ENCODE data around the gene ACMSD. TPM values are rescaled to one million over a fixed set of nuclear protein-coding genes. Genes with fewer than 3 reads are reported as not detected.

The ACMSD gene
- total RNA-seq (2013; cell fraction: nucleolus; rRNA removed): not detected in 2 replicates
- total RNA-seq (2014; rRNA removed): not detected in 2 replicates
- not detected in 2 replicates for total RNA-seq (2014; rRNA removed; fragmentation: Illumina TruSeq; extraction: Trizol)
- total RNA-seq (2021): not detected in 2 replicates
- polyA plus RNA-seq (2011; ENCODE audit: low read depth): not detected
- polyA plus RNA-seq (2011; rRNA removed): not detected in 2 replicates
- polyA plus RNA-seq (2011; cell fraction: cytosol; rRNA removed): not detected in 2 replicates
- polyA plus RNA-seq (2011; cell fraction: nucleus; rRNA removed): not detected in 2 replicates
- polyA plus RNA-seq (2012): 0.08 TPM in 1 of 2 replicates, not detected in the other
- polyA plus RNA-seq (2014; fragmentation: Illumina TruSeq; extraction: Trizol): not detected in 2 replicates
- polyA plus RNA-seq (2014; fragmentation: Nextera tagmentation; extraction: Ambion mirVana): not detected
- not detected in 2 replicates for polyA plus RNA-seq (2014; rRNA removed)
- polyA plus RNA-seq (2016; fragmentation: Nextera tagmentation; extraction: Ambion mirVana): under 1 TPM in 1 of 2 experiments, not detected in 1; 0.08 TPM
- polyA minus RNA-seq (2011; rRNA and poly(A)+ RNA removed): not detected in 2 replicates
- polyA minus RNA-seq (2011; cell fraction: cytosol; rRNA and poly(A)+ RNA removed): not detected in 2 replicates
- not detected in 2 replicates for polyA minus RNA-seq (2011; cell fraction: nucleus; rRNA and poly(A)+ RNA removed)
- Bru-seq, nascent RNA: not detected
- not detected for BruChase-seq, experiment 1, labeled RNA remaining after a 6-hour chase
- BruChase-seq, experiment 2, labeled RNA remaining after a 2-hour chase: not detected
- long read RNA-seq, experiment 1: 0 reads
- long read RNA-seq, experiment 2, partial matches to known transcripts: 0 of 1 reads
- long read RNA-seq, experiment 2, other reads (novel, unspliced or antisense): 1 of 1 reads

DNA sequence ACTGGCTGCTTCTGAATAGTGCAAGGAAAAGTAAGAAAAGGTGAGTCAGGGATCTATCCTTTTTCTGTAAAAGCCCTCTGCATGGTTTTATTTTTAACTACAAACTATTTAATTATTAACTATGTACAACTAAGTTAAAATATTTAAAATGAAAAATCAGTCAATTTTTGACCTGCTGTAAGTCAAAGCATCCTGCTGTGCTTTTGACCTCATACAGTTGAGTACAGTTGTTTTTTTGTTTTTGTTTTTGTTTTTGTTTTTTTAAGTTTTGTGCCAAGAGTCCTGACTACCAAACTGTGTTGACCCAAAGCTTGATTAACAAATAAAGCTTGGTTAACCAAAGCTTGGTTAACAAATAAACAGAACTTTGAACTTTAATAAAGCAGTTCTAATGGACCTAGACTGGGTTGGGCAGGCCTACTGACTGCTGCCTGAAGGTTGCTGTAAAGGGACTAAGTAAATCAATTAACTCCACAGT, at the start of gene ACMSD:
Gene ACMSD (plus strand): TSS at position 474 of the 478 bp plus-strand sequence. CDS start 67 bp downstream, outside the sequence.
- SMC1A ChIA-PET (ENCODE audit: uncharacterized antibody, unreplicated experiment): interaction anchor here (1.5 kb wide), 1 partner anchor 30 kb away, joined by 3 read pairs; no protein-coding TSS in a partner anchor
- Histone ChIP-seq H3K4me3 (no peak within 1 kb of the TSS), H3K79me2 (ENCODE audit: control insufficient read depth, insufficient read depth, low read length) (no peaks in the 10 kb centered on the region), H3K9me3 (replicated peaks; ENCODE audit: control insufficient read depth, insufficient read depth, low read length) (no peaks in the 10 kb centered on the region), H3K27ac (ENCODE audit: control insufficient read depth, insufficient read depth) (no peak within 1 kb of the TSS), H3K9ac (ENCODE audit: control insufficient read depth, insufficient read depth, low read length) (no peak within 1 kb of the TSS), H3K27me3 (replicated peaks in 1 of 2; ENCODE audit: control insufficient read depth in 2 of 2, insufficient read depth in 2 of 2, low read length in 1 of 2) (no peaks in the 10 kb centered on the region; a peak in 1 of 4 replicates), H2AFZ (ENCODE audit: control insufficient read depth, low read depth, low read length) (no peak within 1 kb of the TSS), H3K4me2 (ENCODE audit: control insufficient read depth, insufficient read depth) (no peak within 1 kb of the TSS), H3K4me1 (ENCODE audit: control insufficient read depth, insufficient read depth, low read length) (no peaks in the 10 kb centered on the region), H3K36me3 (ENCODE audit: control insufficient read depth in 2 of 2, insufficient read depth in 2 of 2, low read length in 1 of 2) (no peaks in the 10 kb centered on the region), H4K20me1 (ENCODE audit: control insufficient read depth, insufficient read depth) (no peaks in the 10 kb centered on the region)
- FAIRE-seq (no peak), ATAC-seq (no peak), DNase-seq (ENCODE audit: low read depth, low spot score) (no peak)
- CTCF ChIA-PET: no interaction called here
- RAD21 ChIA-PET (ENCODE audit: unreplicated experiment): no interaction called here
- intact Hi-C loops (cut with micrococcal nuclease; ENCODE audit: unreplicated experiment): no loop called here
- POLR2A ChIA-PET: interaction anchor here (0.6 kb wide), 1 partner anchor 532 kb away, joined by 3 read pairs; no protein-coding TSS in a partner anchor
- in situ Hi-C loops (cut with MboI): no loop called here
- no TSS peak for BruUV-seq (replicated peaks)
- TF ChIP-seq, protein P1, sequence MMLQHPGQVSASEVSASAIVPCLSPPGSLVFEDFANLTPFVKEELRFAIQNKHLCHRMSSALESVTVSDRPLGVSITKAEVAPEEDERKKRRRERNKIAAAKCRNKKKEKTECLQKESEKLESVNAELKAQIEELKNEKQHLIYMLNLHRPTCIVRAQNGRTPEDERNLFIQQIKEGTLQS (IDR thresholded peaks at IDR 0.05; ENCODE audit: borderline replicate concordance, extremely low read depth, low read depth, low read length): no peak
- TF ChIP-seq, protein P2, sequence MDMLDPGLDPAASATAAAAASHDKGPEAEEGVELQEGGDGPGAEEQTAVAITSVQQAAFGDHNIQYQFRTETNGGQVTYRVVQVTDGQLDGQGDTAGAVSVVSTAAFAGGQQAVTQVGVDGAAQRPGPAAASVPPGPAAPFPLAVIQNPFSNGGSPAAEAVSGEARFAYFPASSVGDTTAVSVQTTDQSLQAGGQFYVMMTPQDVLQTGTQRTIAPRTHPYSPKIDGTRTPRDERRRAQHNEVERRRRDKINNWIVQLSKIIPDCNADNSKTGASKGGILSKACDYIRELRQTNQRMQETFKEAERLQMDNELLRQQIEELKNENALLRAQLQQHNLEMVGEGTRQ (IDR thresholded peaks at IDR 0.05; ENCODE audit: borderline replicate concordance, low read depth, low read length): no peak
- TF ChIP-seq CHD1 (IDR thresholded peaks at IDR 0.05; ENCODE audit: low read depth, low read length) (no peak), BRCA1 (IDR thresholded peaks at IDR 0.05; ENCODE audit: low read depth, low read length) (no peak), MYB (IDR thresholded peaks at IDR 0.05; ENCODE audit: borderline replicate concordance, low read depth, low read length) (no peak), RAD51 (IDR thresholded peaks at IDR 0.05) (no peak), HDAC6 (IDR thresholded peaks at IDR 0.05; ENCODE audit: unreplicated experiment) (no peak), SIN3A (IDR thresholded peaks at IDR 0.05; ENCODE audit: low read depth, low read length) (no peak), TCF12 (IDR thresholded peaks at IDR 0.05; ENCODE audit: low read depth, low read length) (no peak), SUPT20H (IDR thresholded peaks at IDR 0.05; ENCODE audit: borderline replicate concordance, control insufficient read depth, low read depth, low read length) (no peak), BCL11A (IDR thresholded peaks at IDR 0.05; ENCODE audit: low read depth, low read length) (no peak)
- TF ChIP-seq, protein P3, sequence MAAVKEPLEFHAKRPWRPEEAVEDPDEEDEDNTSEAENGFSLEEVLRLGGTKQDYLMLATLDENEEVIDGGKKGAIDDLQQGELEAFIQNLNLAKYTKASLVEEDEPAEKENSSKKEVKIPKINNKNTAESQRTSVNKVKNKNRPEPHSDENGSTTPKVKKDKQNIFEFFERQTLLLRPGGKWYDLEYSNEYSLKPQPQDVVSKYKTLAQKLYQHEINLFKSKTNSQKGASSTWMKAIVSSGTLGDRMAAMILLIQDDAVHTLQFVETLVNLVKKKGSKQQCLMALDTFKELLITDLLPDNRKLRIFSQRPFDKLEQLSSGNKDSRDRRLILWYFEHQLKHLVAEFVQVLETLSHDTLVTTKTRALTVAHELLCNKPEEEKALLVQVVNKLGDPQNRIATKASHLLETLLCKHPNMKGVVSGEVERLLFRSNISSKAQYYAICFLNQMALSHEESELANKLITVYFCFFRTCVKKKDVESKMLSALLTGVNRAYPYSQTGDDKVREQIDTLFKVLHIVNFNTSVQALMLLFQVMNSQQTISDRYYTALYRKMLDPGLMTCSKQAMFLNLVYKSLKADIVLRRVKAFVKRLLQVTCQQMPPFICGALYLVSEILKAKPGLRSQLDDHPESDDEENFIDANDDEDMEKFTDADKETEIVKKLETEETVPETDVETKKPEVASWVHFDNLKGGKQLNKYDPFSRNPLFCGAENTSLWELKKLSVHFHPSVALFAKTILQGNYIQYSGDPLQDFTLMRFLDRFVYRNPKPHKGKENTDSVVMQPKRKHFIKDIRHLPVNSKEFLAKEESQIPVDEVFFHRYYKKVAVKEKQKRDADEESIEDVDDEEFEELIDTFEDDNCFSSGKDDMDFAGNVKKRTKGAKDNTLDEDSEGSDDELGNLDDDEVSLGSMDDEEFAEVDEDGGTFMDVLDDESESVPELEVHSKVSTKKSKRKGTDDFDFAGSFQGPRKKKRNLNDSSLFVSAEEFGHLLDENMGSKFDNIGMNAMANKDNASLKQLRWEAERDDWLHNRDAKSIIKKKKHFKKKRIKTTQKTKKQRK (IDR thresholded peaks at IDR 0.05; ENCODE audit: low read depth, low read length): no peak
- TF ChIP-seq, protein P4, sequence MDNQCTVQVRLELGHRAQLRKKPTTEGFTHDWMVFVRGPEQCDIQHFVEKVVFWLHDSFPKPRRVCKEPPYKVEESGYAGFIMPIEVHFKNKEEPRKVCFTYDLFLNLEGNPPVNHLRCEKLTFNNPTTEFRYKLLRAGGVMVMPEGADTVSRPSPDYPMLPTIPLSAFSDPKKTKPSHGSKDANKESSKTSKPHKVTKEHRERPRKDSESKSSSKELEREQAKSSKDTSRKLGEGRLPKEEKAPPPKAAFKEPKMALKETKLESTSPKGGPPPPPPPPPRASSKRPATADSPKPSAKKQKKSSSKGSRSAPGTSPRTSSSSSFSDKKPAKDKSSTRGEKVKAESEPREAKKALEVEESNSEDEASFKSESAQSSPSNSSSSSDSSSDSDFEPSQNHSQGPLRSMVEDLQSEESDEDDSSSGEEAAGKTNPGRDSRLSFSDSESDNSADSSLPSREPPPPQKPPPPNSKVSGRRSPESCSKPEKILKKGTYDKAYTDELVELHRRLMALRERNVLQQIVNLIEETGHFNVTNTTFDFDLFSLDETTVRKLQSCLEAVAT (IDR thresholded peaks at IDR 0.05): no peak
- TF ChIP-seq, protein P5, sequence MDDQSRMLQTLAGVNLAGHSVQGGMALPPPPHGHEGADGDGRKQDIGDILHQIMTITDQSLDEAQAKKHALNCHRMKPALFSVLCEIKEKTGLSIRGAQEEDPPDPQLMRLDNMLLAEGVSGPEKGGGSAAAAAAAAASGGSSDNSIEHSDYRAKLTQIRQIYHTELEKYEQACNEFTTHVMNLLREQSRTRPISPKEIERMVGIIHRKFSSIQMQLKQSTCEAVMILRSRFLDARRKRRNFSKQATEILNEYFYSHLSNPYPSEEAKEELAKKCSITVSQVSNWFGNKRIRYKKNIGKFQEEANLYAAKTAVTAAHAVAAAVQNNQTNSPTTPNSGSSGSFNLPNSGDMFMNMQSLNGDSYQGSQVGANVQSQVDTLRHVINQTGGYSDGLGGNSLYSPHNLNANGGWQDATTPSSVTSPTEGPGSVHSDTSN (IDR thresholded peaks at IDR 0.05; ENCODE audit: insufficient replicate concordance, low read depth, low read length): no peak

All from GM12878 (cell line).